GM19193 (cell line): Measurements from ENCODE around the gene COL8A1.

Experiments used
- POLR2A ChIP-seq: IDR thresholded peaks from 4 replicates; pipeline ENCODE4 v1.6.1; 2011; ENCODE audit not compliant: insufficient read depth, insufficient read length; ENCODE audit errors: extremely low read depth

The COL8A1 gene

GRCh38 chr3:99681512-99681911 lies 43.1 kb downstream of the COL8A1 start:
- TF ChIP-seq POLR2A = no peak

GRCh38 chr3:99681976-99682375 lies 43.6 kb downstream of the COL8A1 start:
- TF ChIP-seq POLR2A = no peak

- TF ChIP-seq POLR2A = no peak
Observed at GRCh38 chr3:99683465-99683864, 45.1 kb downstream of the COL8A1 start.

GRCh38 chr3:99683876-99684275 lies 45.5 kb downstream of the COL8A1 start:
- no peak for TF ChIP-seq POLR2A

- no peak for TF ChIP-seq POLR2A
Observed at GRCh38 chr3:99684644-99685043, 46.2 kb downstream of the COL8A1 start.

GRCh38 chr3:99686469-99686868 lies 48.1 kb downstream of the COL8A1 start:
- TF ChIP-seq POLR2A = no peak

GRCh38 chr3:99686955-99687612 lies 48.7 kb downstream of the COL8A1 start:
- TF ChIP-seq POLR2A = no peak

GRCh38 chr3:99690761-99691369 lies 52.5 kb downstream of the COL8A1 start:
- TF ChIP-seq POLR2A = no peak

GRCh38 chr3:99693636-99694035 lies 55.2 kb downstream of the COL8A1 start:
- TF ChIP-seq POLR2A = no peak

GRCh38 chr3:99696497-99696896 lies 58.1 kb downstream of the COL8A1 start:
- TF ChIP-seq POLR2A = no peak

- no peak for TF ChIP-seq POLR2A
Observed at GRCh38 chr3:99697250-99697649, 58.9 kb downstream of the COL8A1 start.

- TF ChIP-seq POLR2A = no peak
Observed at GRCh38 chr3:99698932-99699331, 60.5 kb downstream of the COL8A1 start.

GRCh38 chr3:99699841-99700240 lies 61.4 kb downstream of the COL8A1 start:
- TF ChIP-seq POLR2A = no peak

- TF ChIP-seq POLR2A = no peak
Observed at GRCh38 chr3:99700631-99701268, 62.4 kb downstream of the COL8A1 start.

- TF ChIP-seq POLR2A = no peak
Observed at GRCh38 chr3:99702953-99703943, 64.9 kb downstream of the COL8A1 start.
